Esophagus squamous epithelium (tissue), 4 donors: ENCODE results near the gene KIF5B.

ENCODE experiments used
- CTCF ChIP-seq, 6 experiments: fragments of 450-650 bp in 4 of 6; fragments of 200-600 bp in 2 of 6; sonication (generic) in 2 of 6; IDR thresholded peaks; one replicate each; pipeline ENCODE4 v1.5.1; 2016 to 2019; ENCODE audit warnings: antibody characterized with exemption in 6 of 6, mild to moderate bottlenecking in 4 of 6, moderate library complexity in 4 of 6
- POLR2A ChIP-seq, 4 donors: fragments of 450-650 bp; IDR thresholded peaks; one replicate each; pipeline ENCODE4 v1.6.1; 2017; ENCODE audit warnings: antibody characterized with exemption in 4 of 4, mild to moderate bottlenecking in 4 of 4, moderate library complexity in 3 of 4

GRCh38 chr10:32048282-32048681 lies 7.9 kb downstream of the KIF5B start:
- TF ChIP-seq CTCF (IDR thresholded peaks at IDR 0.05) (no peak), POLR2A (IDR thresholded peaks at IDR 0.05) (no peak)
